ENCODE data around the gene GULP1. TPM values are rescaled to one million over a fixed set of nuclear protein-coding genes. Genes with fewer than 3 reads are reported as not detected.

Gene GULP1
- total RNA-seq, 2 donors from 2014 or later = not detected

- Mint-ChIP-seq H3K4me1 (ENCODE audit: low read depth) (no peaks in the 10 kb centered on the region), H3K4me3 (no peak overlapping the region), H3K36me3 (ENCODE audit: insufficient read depth in 2 of 2) (no peaks in the 10 kb centered on the region), H3K27ac (no peak overlapping the region), H3K27me3 (ENCODE audit: low read depth) (peaks cover 5% of the 10 kb centered on the region), H3K9me3 (no peaks in the 10 kb centered on the region)
- ATAC-seq (replicated peaks in 1 of 2) = no peak
- no peak for DNase-seq
Measured at GRCh38 chr2:188511346-188511745, 219.7 kb downstream of the GULP1 start.

GRCh38 chr2:188512456-188512855, 220.8 kb downstream of the GULP1 start:
- Mint-ChIP-seq H3K4me3 (no peak overlapping the region), H3K9me3 (no peaks in the 10 kb centered on the region), H3K36me3 (ENCODE audit: insufficient read depth in 2 of 2) (no peaks in the 10 kb centered on the region), H3K27me3 (ENCODE audit: low read depth) (peaks cover 5% of the 10 kb centered on the region), H3K27ac (no peak overlapping the region), H3K4me1 (ENCODE audit: low read depth) (no peaks in the 10 kb centered on the region)
- DNase-seq (no peak), ATAC-seq (replicated peaks in 1 of 2) (no peak)

- H3K36me3 Mint-ChIP-seq (ENCODE audit: insufficient read depth in 2 of 2) = no peaks in the 10 kb centered on the region
- H3K4me1 Mint-ChIP-seq (ENCODE audit: low read depth) = no peaks in the 10 kb centered on the region
- H3K4me3 Mint-ChIP-seq = no peak overlapping the region
- no peak for ATAC-seq (replicated peaks in 1 of 2)
- peaks cover 19% of the 10 kb centered on the region for H3K27me3 Mint-ChIP-seq (ENCODE audit: low read depth)
- no peak for DNase-seq
- H3K9me3 Mint-ChIP-seq = no peaks in the 10 kb centered on the region
- peak overlapping the region; percentile 56 for H3K27ac Mint-ChIP-seq
Measured at GRCh38 chr2:188515918-188516317, 224.2 kb downstream of the GULP1 start.

GRCh38 chr2:188517549-188518215, 226.0 kb downstream of the GULP1 start:
- Mint-ChIP-seq H3K27ac (no peak overlapping the region), H3K4me3 (no peak overlapping the region), H3K9me3 (no peaks in the 10 kb centered on the region), H3K36me3 (ENCODE audit: insufficient read depth in 2 of 2) (no peaks in the 10 kb centered on the region), H3K27me3 (ENCODE audit: low read depth) (peaks cover 23% of the 10 kb centered on the region), H3K4me1 (ENCODE audit: low read depth) (no peaks in the 10 kb centered on the region)
- DNase-seq (no peak), ATAC-seq (replicated peaks in 1 of 2) (no peak)

GRCh38 chr2:188518381-188518780, 226.7 kb downstream of the GULP1 start:
- ATAC-seq (replicated peaks in 1 of 2) (no peak), DNase-seq (no peak)
- H3K4me3 Mint-ChIP-seq = no peak overlapping the region
- no peaks in the 10 kb centered on the region for H3K4me1 Mint-ChIP-seq (ENCODE audit: low read depth)
- no peaks in the 10 kb centered on the region for H3K9me3 Mint-ChIP-seq
- no peaks in the 10 kb centered on the region for H3K36me3 Mint-ChIP-seq (ENCODE audit: insufficient read depth in 2 of 2)
- no peak overlapping the region for H3K27ac Mint-ChIP-seq
- peaks cover 23% of the 10 kb centered on the region for H3K27me3 Mint-ChIP-seq (ENCODE audit: low read depth)

DNA sequence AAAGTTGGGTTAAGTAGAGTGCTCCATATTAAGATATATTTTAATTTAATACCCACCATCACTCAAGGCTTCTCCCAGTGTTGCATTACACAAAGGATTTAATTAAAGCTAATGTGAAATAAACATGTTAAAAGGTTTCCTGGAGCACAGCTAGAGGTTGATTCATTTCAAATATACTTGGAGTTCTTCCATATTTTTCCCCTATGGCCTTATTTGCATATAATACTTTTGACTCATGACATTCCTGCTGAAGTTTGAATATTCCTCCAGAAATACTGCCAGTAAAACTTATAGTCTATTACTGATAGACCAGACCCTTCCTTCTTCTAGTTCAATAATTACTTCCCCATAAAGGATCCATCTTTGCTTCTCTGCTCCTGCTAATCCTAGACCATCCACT, 227.5 kb downstream of the GULP1 start:
- Mint-ChIP-seq H3K9me3 (no peaks in the 10 kb centered on the region), H3K27ac (no peak overlapping the region), H3K4me3 (no peak overlapping the region), H3K36me3 (ENCODE audit: insufficient read depth in 2 of 2) (no peaks in the 10 kb centered on the region), H3K27me3 (ENCODE audit: low read depth) (peaks cover 23% of the 10 kb centered on the region), H3K4me1 (ENCODE audit: low read depth) (no peaks in the 10 kb centered on the region)
- ATAC-seq (replicated peaks in 1 of 2) = no peak
- DNase-seq = no peak

- Mint-ChIP-seq H3K4me3 (no peak overlapping the region), H3K27ac (no peak overlapping the region), H3K27me3 (ENCODE audit: low read depth) (peaks cover 19% of the 10 kb centered on the region), H3K4me1 (ENCODE audit: low read depth) (no peaks in the 10 kb centered on the region), H3K36me3 (ENCODE audit: insufficient read depth in 2 of 2) (no peaks in the 10 kb centered on the region), H3K9me3 (no peaks in the 10 kb centered on the region)
- no peak for DNase-seq
- ATAC-seq (replicated peaks in 1 of 2) = no peak
Measured at GRCh38 chr2:188522517-188522916, 230.8 kb downstream of the GULP1 start.

DNA sequence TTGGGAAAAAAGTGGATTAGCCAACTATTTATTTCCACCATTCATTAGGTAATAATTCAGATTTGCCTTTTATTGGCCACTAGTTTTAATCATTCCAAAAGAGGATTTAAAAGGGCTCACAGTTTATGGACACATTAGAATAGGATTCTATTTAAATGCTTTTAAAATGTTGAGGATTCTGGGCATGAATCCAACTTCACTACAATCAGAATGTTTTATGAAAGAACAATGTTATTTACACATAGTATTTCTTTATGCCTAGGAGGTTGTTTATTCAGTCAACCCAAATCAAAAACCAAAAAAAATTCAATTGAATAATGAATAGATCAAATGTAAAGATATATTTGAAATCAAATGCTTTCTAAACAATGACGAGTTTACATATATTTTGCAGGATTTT, 232.2 kb downstream of the GULP1 start:
- H3K27ac Mint-ChIP-seq = no peak overlapping the region
- no peaks in the 10 kb centered on the region for H3K4me1 Mint-ChIP-seq (ENCODE audit: low read depth)
- DNase-seq (no peak), ATAC-seq (replicated peaks in 1 of 2) (no peak)
- H3K27me3 Mint-ChIP-seq (ENCODE audit: low read depth) = peaks cover 19% of the 10 kb centered on the region
- no peak overlapping the region for H3K4me3 Mint-ChIP-seq
- H3K36me3 Mint-ChIP-seq (ENCODE audit: insufficient read depth in 2 of 2) = no peaks in the 10 kb centered on the region
- H3K9me3 Mint-ChIP-seq = no peaks in the 10 kb centered on the region

- ATAC-seq (replicated peaks in 1 of 2) (peak in 1 of 2 donors; percentile 54), DNase-seq (peak; percentile 7 to 39)
- Mint-ChIP-seq H3K27me3 (ENCODE audit: low read depth) (peaks cover 12% of the 10 kb centered on the region), H3K36me3 (ENCODE audit: insufficient read depth in 2 of 2) (no peaks in the 10 kb centered on the region), H3K27ac (no peak overlapping the region), H3K9me3 (no peaks in the 10 kb centered on the region), H3K4me1 (ENCODE audit: low read depth) (no peaks in the 10 kb centered on the region), H3K4me3 (no peak overlapping the region)
Measured at GRCh38 chr2:188524519-188525113, 232.9 kb downstream of the GULP1 start.

GRCh38 chr2:188526701-188527100, 235.0 kb downstream of the GULP1 start:
- Mint-ChIP-seq H3K27me3 (ENCODE audit: low read depth) (no peaks in the 10 kb centered on the region), H3K27ac (no peak overlapping the region), H3K4me3 (no peak overlapping the region), H3K9me3 (no peaks in the 10 kb centered on the region), H3K4me1 (ENCODE audit: low read depth) (no peaks in the 10 kb centered on the region), H3K36me3 (ENCODE audit: insufficient read depth in 2 of 2) (no peaks in the 10 kb centered on the region)
- ATAC-seq (replicated peaks in 1 of 2) (no peak), DNase-seq (no peak)

GRCh38 chr2:188527141-188527540, 235.5 kb downstream of the GULP1 start:
- Mint-ChIP-seq H3K4me1 (ENCODE audit: low read depth) (no peaks in the 10 kb centered on the region), H3K27me3 (ENCODE audit: low read depth) (no peaks in the 10 kb centered on the region), H3K36me3 (ENCODE audit: insufficient read depth in 2 of 2) (no peaks in the 10 kb centered on the region), H3K27ac (no peak overlapping the region), H3K9me3 (no peaks in the 10 kb centered on the region), H3K4me3 (no peak overlapping the region)
- DNase-seq (no peak), ATAC-seq (replicated peaks in 1 of 2) (no peak)

GRCh38 chr2:188527581-188527993, 235.9 kb downstream of the GULP1 start:
- ATAC-seq (replicated peaks in 1 of 2) = no peak
- Mint-ChIP-seq H3K9me3 (no peaks in the 10 kb centered on the region), H3K27ac (no peak overlapping the region), H3K4me1 (ENCODE audit: low read depth) (no peaks in the 10 kb centered on the region), H3K27me3 (ENCODE audit: low read depth) (no peaks in the 10 kb centered on the region), H3K36me3 (ENCODE audit: insufficient read depth in 2 of 2) (no peaks in the 10 kb centered on the region), H3K4me3 (no peak overlapping the region)
- DNase-seq = no peak

DNA sequence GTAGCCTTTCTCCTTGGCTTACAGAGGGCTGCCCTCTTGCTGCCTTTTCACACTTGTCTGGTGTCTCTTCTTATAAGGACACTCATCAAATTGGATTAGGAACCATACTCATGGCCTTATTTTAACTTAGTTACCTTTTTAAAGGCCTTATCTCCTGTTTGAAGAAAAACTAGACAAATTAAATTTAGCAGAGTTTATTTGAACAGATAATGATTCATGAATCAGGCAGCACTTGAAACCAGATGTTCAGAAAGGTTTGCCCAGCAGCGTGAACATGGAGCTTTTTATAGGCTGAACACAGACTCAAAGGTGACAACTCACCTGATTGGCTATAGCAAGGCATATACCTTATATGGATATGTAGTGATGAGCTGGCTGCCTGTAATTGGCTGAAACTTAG, 238.0 kb downstream of the GULP1 start:
- no peaks in the 10 kb centered on the region for H3K9me3 Mint-ChIP-seq
- H3K36me3 Mint-ChIP-seq (ENCODE audit: insufficient read depth in 2 of 2) = no peaks in the 10 kb centered on the region
- no peak overlapping the region for H3K27ac Mint-ChIP-seq
- H3K27me3 Mint-ChIP-seq (ENCODE audit: low read depth) = no peaks in the 10 kb centered on the region
- no peak overlapping the region for H3K4me3 Mint-ChIP-seq
- ATAC-seq (replicated peaks in 1 of 2) = no peak
- H3K4me1 Mint-ChIP-seq (ENCODE audit: low read depth) = no peaks in the 10 kb centered on the region
- DNase-seq = no peak

- H3K27me3 Mint-ChIP-seq (ENCODE audit: low read depth) = no peaks in the 10 kb centered on the region
- H3K27ac Mint-ChIP-seq = no peak overlapping the region
- DNase-seq = no peak
- no peaks in the 10 kb centered on the region for H3K4me1 Mint-ChIP-seq (ENCODE audit: low read depth)
- no peak overlapping the region for H3K4me3 Mint-ChIP-seq
- no peak for ATAC-seq (replicated peaks in 1 of 2)
- no peaks in the 10 kb centered on the region for H3K36me3 Mint-ChIP-seq (ENCODE audit: insufficient read depth in 2 of 2)
- no peaks in the 10 kb centered on the region for H3K9me3 Mint-ChIP-seq
Measured at GRCh38 chr2:188534875-188535274, 243.2 kb downstream of the GULP1 start.

Data from activated T-cell treated with anti-CD3 and anti-CD28 coated beads, Interleukin-2, amount 50 U/mL, for 72 hours (primary cell).